Uterus (tissue), 4 donors: ENCODE results near the gene KRTAP6-2. TPM values are rescaled to one million over a fixed set of nuclear protein-coding genes. Genes with fewer than 3 reads are reported as not detected.

Experiments used
- DNase-seq, 2 donors: peaks; one replicate each; pipeline ENCODE4 v3.0.0-alpha.2; 2019 to 2020
- H3K27ac ChIP-seq, 2 donors: fragments of 200-600 bp; sonication (generic); 1 replicate in 1 of 2; 2 replicates in 1 of 2; pipeline ENCODE4 v1.5.1; 2016 to 2018
- H3K27me3 ChIP-seq, 2 donors: fragments of 200-600 bp; sonication (generic); one replicate each; pipeline ENCODE4 v1.5.1; 2018 to 2019; ENCODE audit warnings: control low read depth in 1 of 2
- H3K36me3 ChIP-seq, 2 donors: fragments of 200-600 bp; sonication (generic); one replicate each; pipeline ENCODE4 v1.5.1; 2019; ENCODE audit warnings: control low read depth in 1 of 2
- H3K4me1 ChIP-seq, 2 donors: fragments of 200-600 bp; sonication (generic); one replicate each; pipeline ENCODE4 v1.5.1; 2018 to 2019; ENCODE audit warnings: control low read depth in 1 of 2
- H3K4me3 ChIP-seq, 2 donors: fragments of 200-600 bp; sonication (generic); 1 replicate in 1 of 2; 2 replicates in 1 of 2; pipeline ENCODE4 v1.5.1; 2018 to 2019; ENCODE audit warnings: mild to moderate bottlenecking in 1 of 2
- H3K9me3 ChIP-seq, 2 donors: fragments of 200-600 bp; sonication (generic); one replicate each; pipeline ENCODE4 v1.5.1; 2019; ENCODE audit warnings: control low read depth in 1 of 2
- POLR2A ChIP-seq, 2 donors: fragments of 450-650 bp; IDR thresholded peaks; one replicate each; pipeline ENCODE4 v1.6.1; 2016; ENCODE audit warnings: antibody characterized with exemption in 2 of 2, mild to moderate bottlenecking in 1 of 2, moderate library complexity in 1 of 2
- intact Hi-C: fragments of 100-400 bp; cut with DNase I; formaldehyde crosslinking; loops from one replicate; pipeline ENCODE4 v1.15.1; 2023; ENCODE audit warnings: low total_unique reads
- total RNA-seq, 4 donors: library from RNA; depleted of rRNA in 3 of 4; stranded (reverse); fragments of >200 nt in 3 of 4; gene quantifications; one replicate each; pipeline versions ENCODE4 v1.1.0 to v1.2.4, GENCODE V29; 2014 to 2023
- TF ChIP-seq, protein P1 (sequence below), 4 experiments: fragments of 200-600 bp in 2 of 4; fragments of 450-650 bp in 2 of 4; sonication (generic) in 2 of 4; IDR thresholded peaks; one replicate each; pipeline ENCODE4 v1.5.1; 2016 to 2019; ENCODE audit warnings: antibody characterized with exemption in 4 of 4, mild to moderate bottlenecking in 2 of 4, moderate library complexity in 1 of 4
- donor health status: DM: yes; HTN: yes; CAD: no.

KRTAP6-2 gene
- total RNA-seq, 4 donors from 2014 or later: not detected

DNA sequence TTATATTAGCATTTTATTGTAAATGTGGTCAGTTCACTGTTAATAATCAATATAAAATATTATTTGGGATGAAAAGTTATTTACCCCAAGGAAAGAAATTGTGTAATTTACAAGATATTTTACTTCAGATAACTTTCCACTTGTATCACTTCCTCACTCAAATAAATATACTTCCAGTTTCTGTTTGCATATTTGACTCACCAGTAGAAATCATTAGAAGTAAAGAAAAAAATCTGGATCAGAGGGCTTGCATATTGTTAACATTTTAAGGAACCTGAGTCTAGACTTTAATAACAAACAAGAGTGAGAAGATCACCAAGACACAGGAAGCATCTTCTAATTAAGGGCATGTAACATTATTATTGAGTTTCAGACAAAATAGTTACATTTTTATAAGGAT lies 21.4 kb upstream of the KRTAP6-2 start:
- DNase-seq: no peak
- TF ChIP-seq, protein P1, sequence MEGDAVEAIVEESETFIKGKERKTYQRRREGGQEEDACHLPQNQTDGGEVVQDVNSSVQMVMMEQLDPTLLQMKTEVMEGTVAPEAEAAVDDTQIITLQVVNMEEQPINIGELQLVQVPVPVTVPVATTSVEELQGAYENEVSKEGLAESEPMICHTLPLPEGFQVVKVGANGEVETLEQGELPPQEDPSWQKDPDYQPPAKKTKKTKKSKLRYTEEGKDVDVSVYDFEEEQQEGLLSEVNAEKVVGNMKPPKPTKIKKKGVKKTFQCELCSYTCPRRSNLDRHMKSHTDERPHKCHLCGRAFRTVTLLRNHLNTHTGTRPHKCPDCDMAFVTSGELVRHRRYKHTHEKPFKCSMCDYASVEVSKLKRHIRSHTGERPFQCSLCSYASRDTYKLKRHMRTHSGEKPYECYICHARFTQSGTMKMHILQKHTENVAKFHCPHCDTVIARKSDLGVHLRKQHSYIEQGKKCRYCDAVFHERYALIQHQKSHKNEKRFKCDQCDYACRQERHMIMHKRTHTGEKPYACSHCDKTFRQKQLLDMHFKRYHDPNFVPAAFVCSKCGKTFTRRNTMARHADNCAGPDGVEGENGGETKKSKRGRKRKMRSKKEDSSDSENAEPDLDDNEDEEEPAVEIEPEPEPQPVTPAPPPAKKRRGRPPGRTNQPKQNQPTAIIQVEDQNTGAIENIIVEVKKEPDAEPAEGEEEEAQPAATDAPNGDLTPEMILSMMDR (IDR thresholded peaks at IDR 0.05): no peak
- no peak for TF ChIP-seq POLR2A (IDR thresholded peaks at IDR 0.05)
- H3K27ac ChIP-seq: no peak overlapping the region
- no peaks in the 10 kb centered on the region for H3K4me1 ChIP-seq
- no peaks in the 10 kb centered on the region for H3K9me3 ChIP-seq
- H3K4me3 ChIP-seq: no peak overlapping the region
- H3K36me3 ChIP-seq: no peaks in the 10 kb centered on the region
- H3K27me3 ChIP-seq: no peaks in the 10 kb centered on the region
- intact Hi-C loops: no loop called here

DNA sequence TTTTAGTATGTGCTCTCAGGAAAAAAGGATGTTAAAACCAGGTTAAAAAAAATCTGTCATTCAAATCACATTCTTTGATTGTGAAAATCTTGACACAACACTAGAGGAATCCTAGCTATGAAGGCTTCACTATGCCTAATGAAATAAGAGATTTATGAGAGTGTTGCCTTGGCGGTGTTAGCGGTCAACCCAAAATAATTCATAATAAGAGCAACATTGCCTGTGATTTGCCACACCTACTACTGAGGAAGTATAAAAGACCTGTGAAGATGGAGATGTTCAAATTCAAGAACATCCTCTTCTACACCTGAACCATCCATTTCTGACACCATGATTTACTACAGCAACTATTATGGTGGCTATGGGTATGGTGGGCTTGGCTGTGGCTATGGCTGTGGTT lies 17.4 kb upstream of the KRTAP6-2 start, which contains the start of gene KRTAP20-1:
Gene KRTAP20-1 (plus strand): TSS at position 301 of the 400 bp plus-strand sequence. CDS start 30 bp downstream, at position 331.
- Histone ChIP-seq H3K4me1 (no peaks in the 10 kb centered on the region), H3K27me3 (no peaks in the 10 kb centered on the region), H3K36me3 (no peaks in the 10 kb centered on the region), H3K9me3 (no peaks in the 10 kb centered on the region), H3K27ac (no peak within 1 kb of the TSS), H3K4me3 (no peak within 1 kb of the TSS)
- intact Hi-C loops: no loop called here
- DNase-seq: no peak
- no peak for TF ChIP-seq POLR2A (IDR thresholded peaks at IDR 0.05)
- TF ChIP-seq, protein P1 (IDR thresholded peaks at IDR 0.05): no peak

DNA sequence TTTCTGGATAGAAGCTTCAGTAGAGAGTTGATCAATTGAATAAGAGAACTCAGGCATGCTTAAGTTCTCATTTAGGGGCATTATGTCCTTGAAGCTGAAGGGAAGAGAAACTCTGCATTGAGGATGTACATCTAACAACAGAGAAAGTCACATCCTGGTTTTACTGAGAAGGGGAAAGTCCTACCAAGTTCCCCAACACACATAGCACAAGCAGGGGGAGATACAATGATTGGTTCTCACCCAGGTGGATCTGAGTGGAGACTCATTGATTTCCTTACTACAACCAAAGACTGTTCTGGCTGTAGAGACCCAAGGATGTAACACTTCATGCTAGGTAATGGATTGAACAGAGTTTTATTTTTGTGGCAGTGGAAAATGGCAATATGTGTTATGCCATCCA lies 16.5 kb upstream of the KRTAP6-2 start:
- no peaks in the 10 kb centered on the region for H3K4me1 ChIP-seq
- no peaks in the 10 kb centered on the region for H3K36me3 ChIP-seq
- no peaks in the 10 kb centered on the region for H3K9me3 ChIP-seq
- H3K27me3 ChIP-seq: no peaks in the 10 kb centered on the region
- no peak overlapping the region for H3K27ac ChIP-seq
- DNase-seq: no peak
- TF ChIP-seq POLR2A (IDR thresholded peaks at IDR 0.05): no peak
- TF ChIP-seq, protein P1 (IDR thresholded peaks at IDR 0.05): no peak
- intact Hi-C loops: no loop called here
- H3K4me3 ChIP-seq: no peak overlapping the region

DNA sequence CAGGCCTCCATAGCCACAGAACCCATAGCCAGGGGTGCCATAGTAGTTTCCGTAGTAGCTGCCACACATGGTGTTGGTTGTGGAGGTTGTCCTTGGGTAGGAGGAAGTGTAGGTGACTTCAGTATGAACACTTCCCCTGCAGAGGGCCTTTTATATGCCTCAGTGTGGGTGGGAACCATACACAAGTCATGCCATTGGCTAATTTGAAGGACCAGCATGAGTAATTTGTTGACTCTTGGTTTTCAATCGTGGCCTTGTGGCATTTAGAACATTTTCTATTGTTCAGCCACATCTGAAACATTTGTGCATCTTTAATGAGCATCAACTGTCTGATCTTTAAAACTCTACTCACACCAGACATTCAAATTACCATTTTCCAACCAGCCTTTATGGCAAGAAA lies 15.1 kb upstream of the KRTAP6-2 start, which contains the start of gene KRTAP6-1:
Gene KRTAP6-1 (minus strand): TSS at position 95 of the 400 bp plus-strand sequence. CDS start 26 bp downstream, at position 69.
- no peak for DNase-seq
- TF ChIP-seq, protein P1 (IDR thresholded peaks at IDR 0.05): no peak
- TF ChIP-seq POLR2A (IDR thresholded peaks at IDR 0.05): no peak

DNA sequence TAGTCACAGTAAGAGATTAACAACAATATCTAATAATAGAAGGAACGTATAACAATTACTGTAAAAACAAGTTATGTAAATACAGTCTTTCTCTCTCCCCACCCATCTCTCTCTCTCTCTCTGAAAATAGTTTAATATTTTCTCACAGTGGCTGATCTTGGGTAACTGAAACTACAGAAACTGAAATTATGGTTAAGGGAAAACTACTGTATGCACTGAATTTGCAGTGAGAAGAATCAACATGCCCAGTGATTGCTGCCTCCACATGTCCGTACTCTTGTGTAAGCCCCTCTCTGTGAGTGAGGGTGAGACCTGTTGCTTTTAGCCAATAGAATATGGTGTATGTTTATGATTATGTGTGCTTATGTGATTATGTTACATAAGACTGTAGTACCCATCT lies 13.4 kb upstream of the KRTAP6-2 start:
- intact Hi-C loops: no loop called here
- Histone ChIP-seq H3K4me3 (no peak overlapping the region), H3K36me3 (no peaks in the 10 kb centered on the region), H3K4me1 (no peaks in the 10 kb centered on the region), H3K27me3 (no peaks in the 10 kb centered on the region), H3K27ac (no peak overlapping the region), H3K9me3 (no peaks in the 10 kb centered on the region)
- TF ChIP-seq, protein P1 (IDR thresholded peaks at IDR 0.05): no peak
- TF ChIP-seq POLR2A (IDR thresholded peaks at IDR 0.05): no peak
- no peak for DNase-seq

More for the DNA sequence above, 15.1 kb upstream of the KRTAP6-2 start, which contains the start of gene KRTAP6-1:
- intact Hi-C loops: no loop called here
- H3K4me1 ChIP-seq: no peaks in the 10 kb centered on the region
- no peaks in the 10 kb centered on the region for H3K27me3 ChIP-seq
- no peak within 1 kb of the TSS for H3K4me3 ChIP-seq
- no peaks in the 10 kb centered on the region for H3K36me3 ChIP-seq
- H3K27ac ChIP-seq: no peak within 1 kb of the TSS
- H3K9me3 ChIP-seq: no peaks in the 10 kb centered on the region
